H9 (cell line): ENCODE data around the gene MBLAC1. TPM values are rescaled to one million over a fixed set of nuclear protein-coding genes. Genes with fewer than 3 reads are reported as not detected.

ENCODE experiments used
- DNase-seq: peaks from one replicate; pipeline ENCODE4 v3.0.0-alpha.2; 2017
- H2AFZ ChIP-seq: one replicate; pipeline ENCODE4 v1.6.1; 2013; ENCODE audit warnings: mild to moderate bottlenecking, low read length, control low read depth, moderate library complexity
- H2AK5ac ChIP-seq: 2 replicates; pipeline ENCODE4 v1.6.1; 2013; ENCODE audit warnings: low read length, control low read depth, mixed read lengths; ENCODE audit not compliant: insufficient read length
- H2BK120ac ChIP-seq: one replicate; pipeline ENCODE4 v1.6.1; 2013; ENCODE audit warnings: low read depth, mild to moderate bottlenecking, low read length, control low read depth, inconsistent platforms; ENCODE audit not compliant: poor library complexity, severe bottlenecking
- H2BK12ac ChIP-seq: 2 replicates; pipeline ENCODE4 v1.6.1; 2013; ENCODE audit warnings: low read length, control low read depth, mixed read lengths, low read depth; ENCODE audit not compliant: insufficient read length
- H2BK15ac ChIP-seq: 2 replicates; pipeline ENCODE4 v1.6.1; 2013; ENCODE audit warnings: low read depth, low read length, control low read depth
- H2BK20ac ChIP-seq: one replicate; pipeline ENCODE4 v1.6.1; 2013; ENCODE audit warnings: low read depth, mild to moderate bottlenecking, low read length, control low read depth, inconsistent platforms; ENCODE audit not compliant: poor library complexity, severe bottlenecking
- H2BK5ac ChIP-seq: 2 replicates; pipeline ENCODE4 v1.6.1; 2013; ENCODE audit warnings: low read length, control low read depth, mixed read lengths; ENCODE audit not compliant: insufficient read length
- H3K14ac ChIP-seq: 2 replicates; pipeline ENCODE4 v1.6.1; 2013; ENCODE audit warnings: low read length, control low read depth; ENCODE audit not compliant: insufficient read depth
- H3K18ac ChIP-seq: 2 replicates; pipeline ENCODE4 v1.6.1; 2013; ENCODE audit warnings: low read depth, mild to moderate bottlenecking, mixed read lengths, low read length, control low read depth; ENCODE audit not compliant: insufficient read length
- H3K23ac ChIP-seq: 2 replicates; pipeline ENCODE4 v1.6.1; 2013; ENCODE audit warnings: low read length, control low read depth, mixed read lengths, low read depth; ENCODE audit not compliant: insufficient read length
- H3K23me2 ChIP-seq: 2 replicates; pipeline ENCODE4 v1.6.1; 2013; ENCODE audit warnings: low read depth, mild to moderate bottlenecking, mixed read lengths, low read length, control low read depth; ENCODE audit not compliant: insufficient read length, poor library complexity, severe bottlenecking
- H3K27ac ChIP-seq: 2 replicates; pipeline ENCODE4 v1.5.1; 2013; ENCODE audit warnings: low read length, control low read depth, mixed read lengths, low read depth; ENCODE audit not compliant: insufficient read length
- H3K27me3 ChIP-seq: 2 replicates; pipeline ENCODE4 v1.6.1; 2013; ENCODE audit warnings: low read length, control low read depth, inconsistent platforms; ENCODE audit not compliant: insufficient read depth
- H3K4ac ChIP-seq: 2 replicates; pipeline ENCODE4 v1.6.1; 2013; ENCODE audit warnings: low read depth, mild to moderate bottlenecking, control low read depth, inconsistent platforms, low read length, moderate library complexity
- H3K4me1 ChIP-seq: 2 replicates; pipeline ENCODE4 v1.6.1; 2013; ENCODE audit warnings: low read length, control low read depth, inconsistent platforms; ENCODE audit not compliant: insufficient read depth
- H3K4me2 ChIP-seq: 2 replicates; pipeline ENCODE4 v1.6.1; 2013; ENCODE audit warnings: low read length, control low read depth, mixed read lengths; ENCODE audit not compliant: insufficient read length, insufficient read depth
- H3K56ac ChIP-seq: 2 replicates; pipeline ENCODE4 v1.6.1; 2013; ENCODE audit warnings: low read depth, mild to moderate bottlenecking, mixed read lengths, low read length, control low read depth; ENCODE audit not compliant: insufficient read length
- H3K79me1 ChIP-seq: 2 replicates; pipeline ENCODE4 v1.6.1; 2013; ENCODE audit warnings: low read depth, mild to moderate bottlenecking, moderate library complexity, low read length, control low read depth, inconsistent platforms; ENCODE audit not compliant: insufficient read depth, poor library complexity, severe bottlenecking
- H3K79me2 ChIP-seq: 2 replicates; pipeline ENCODE4 v1.6.1; 2013; ENCODE audit warnings: low read length, control low read depth, inconsistent platforms; ENCODE audit not compliant: insufficient read depth
- H3K9ac ChIP-seq: 2 replicates; pipeline ENCODE4 v1.6.1; 2013; ENCODE audit warnings: low read length, control low read depth, mixed read lengths; ENCODE audit not compliant: insufficient read length; ENCODE audit errors: extremely low read depth
- H3K9me3 ChIP-seq: one replicate; pipeline ENCODE4 v1.6.1; 2013; ENCODE audit warnings: low read depth, low read length, inconsistent platforms; ENCODE audit not compliant: control insufficient read depth
- H3T11ph ChIP-seq: one replicate; pipeline ENCODE4 v1.6.1; 2013; ENCODE audit warnings: mild to moderate bottlenecking, low read length, control low read depth, inconsistent platforms
- H4K20me1 ChIP-seq: one replicate; pipeline ENCODE4 v1.6.1; 2013; ENCODE audit not compliant: control insufficient read depth, insufficient read length, insufficient read depth
- H4K5ac ChIP-seq: 2 replicates; pipeline ENCODE4 v1.6.1; 2013; ENCODE audit warnings: low read depth, mild to moderate bottlenecking, mixed read lengths, low read length, control low read depth; ENCODE audit not compliant: insufficient read length
- H4K8ac ChIP-seq: replicated peaks from 2 replicates; pipeline ENCODE4 v1.6.1; 2013; ENCODE audit warnings: low read length, control low read depth, mixed read lengths, low read depth; ENCODE audit not compliant: insufficient read length
- H4K91ac ChIP-seq: 2 replicates; pipeline ENCODE4 v1.6.1; 2013; ENCODE audit warnings: low read depth, mild to moderate bottlenecking, moderate library complexity, mixed read lengths, low read length, control low read depth; ENCODE audit not compliant: insufficient read length
- H3K27ac Mint-ChIP-seq, 3 experiments: 2 replicates in 2 of 3; 3 replicates in 1 of 3; pipeline ENCODE4 v1.8.0; 2020 to 2021; ENCODE audit warnings: mixed read lengths in 3 of 3, mild to moderate bottlenecking in 1 of 3, moderate library complexity in 1 of 3
- H3K27me3 Mint-ChIP-seq: 2 replicates; pipeline ENCODE4 v1.8.0; 2021; ENCODE audit warnings: low read depth, mild to moderate bottlenecking, moderate library complexity, mixed read lengths
- H3K36me3 Mint-ChIP-seq, 3 experiments: 2 replicates in 2 of 3; 3 replicates in 1 of 3; pipeline ENCODE4 v1.8.0; 2020 to 2021; ENCODE audit warnings: low read depth in 3 of 3, mixed read lengths in 3 of 3; ENCODE audit not compliant: insufficient read depth in 1 of 3
- H3K4me1 Mint-ChIP-seq, 2 experiments: 2 replicates each; pipeline ENCODE4 v1.8.0; 2020; ENCODE audit warnings: mixed read lengths in 2 of 2
- H3K4me3 Mint-ChIP-seq, 2 experiments: 2 replicates in 1 of 2; 3 replicates in 1 of 2; pipeline ENCODE4 v1.8.0; 2020 to 2021; ENCODE audit warnings: mild to moderate bottlenecking in 2 of 2, mixed read lengths in 2 of 2, moderate library complexity in 1 of 2
- H3K9me3 Mint-ChIP-seq, 2 experiments: 2 replicates in 1 of 2; 3 replicates in 1 of 2; pipeline ENCODE4 v1.8.0; 2020; ENCODE audit warnings: mild to moderate bottlenecking in 2 of 2, mixed read lengths in 2 of 2, moderate library complexity in 1 of 2
- CTCF ChIP-seq: fragments of 200-600 bp; sonication (generic); conservative IDR thresholded peaks from 3 replicates; pipeline ENCODE4 v1.8.0; 2021; ENCODE audit warnings: antibody characterized with exemption, mild to moderate bottlenecking
- WGBS: extraction: QIAGEN DNeasy Blood & Tissue Kit; methylation state at CpG from one replicate; pipeline ENCODE4 v1.1.7; 2013; ENCODE audit warnings: missing lambda C conversion rate, low lambda C conversion rate, mixed read lengths; ENCODE audit not compliant: insufficient read length; ENCODE audit errors: extremely low coverage; 5-methylcytosine and 5-hydroxymethylcytosine counted together
- total RNA-seq: library from RNA; stranded (reverse); gene quantifications from 2 replicates; pipeline ENCODE4 v1.2.1, GENCODE V29; 2021

The MBLAC1 gene
- total RNA-seq, 1 experiment from 2014 or later: 1.9 TPM

GRCh38 chr7:100087055-100087750 lies 39.6 kb upstream of the MBLAC1 start:
- H2AFZ ChIP-seq: no peak overlapping the region
- no peak overlapping the region for H2BK15ac ChIP-seq
- no peak overlapping the region for H3K14ac ChIP-seq
- Mint-ChIP-seq H3K27me3 (peaks cover 5% of the 10 kb centered on the region), H3K9me3 (no peaks in the 10 kb centered on the region; a peak in 1 of 5 replicates), H3K27ac (peak overlapping the region in 1 of 3 experiments; percentile 77; a peak in 2 of 7 replicates), H3K36me3 (peaks cover 23 to 26% (median 24%) of the 10 kb centered on the region in 3 experiments), H3K4me1 (peaks cover 14 to 22% of the 10 kb centered on the region in 2 experiments), H3K4me3 (peak overlapping the region; percentile 2 to 3; a peak in 2 of 5 replicates)
- no peak for DNase-seq
- no peak overlapping the region for H3K18ac ChIP-seq
- peaks cover 4% of the 10 kb centered on the region for H3K23me2 ChIP-seq
- H3K9ac ChIP-seq: no peak overlapping the region
- H3K4me2 ChIP-seq: no peak overlapping the region
- no peak overlapping the region for H2AK5ac ChIP-seq
- no peak overlapping the region for H2BK5ac ChIP-seq
- no peak overlapping the region for H2BK12ac ChIP-seq
- H3K56ac ChIP-seq: no peak overlapping the region
- no CpG with 5 or more reads among the region's 10 CpGs for WGBS
- no peak overlapping the region for H3K4ac ChIP-seq
- H3K23ac ChIP-seq: no peak overlapping the region
- H3K79me2 ChIP-seq: no peaks in the 10 kb centered on the region
- no peaks in the 10 kb centered on the region for H3K79me1 ChIP-seq
- TF ChIP-seq CTCF: no peak
- no peak overlapping the region for H3T11ph ChIP-seq
- no peak overlapping the region for H3K27ac ChIP-seq
- no peak overlapping the region for H4K91ac ChIP-seq
- H2BK20ac ChIP-seq: no peak overlapping the region
- no peaks in the 10 kb centered on the region for H3K9me3 ChIP-seq
- H4K5ac ChIP-seq: no peak overlapping the region
- no peaks in the 10 kb centered on the region for H3K27me3 ChIP-seq
- H4K20me1 ChIP-seq: no peaks in the 10 kb centered on the region
- H2BK120ac ChIP-seq: no peak overlapping the region
- H3K4me1 ChIP-seq: no peaks in the 10 kb centered on the region
- no peak overlapping the region for H4K8ac ChIP-seq
